HEK293 (cell line): ENCODE measurements around the gene KRTAP6-1.
A peak's percentile ranks its signal among the peaks of the same experiment; 100 is the strongest.

Experiments used
- CTCF ChIA-PET: fragments of 350-600 bp; formaldehyde crosslinking; extraction: SDS; loops from one replicate; lab custom pipeline; 2021; ENCODE audit warnings: antibody characterized with exemption; lab: Yijun Ruan, JAX
- POLR2A ChIA-PET: fragments of 300-600 bp; formaldehyde crosslinking; extraction: SDS; loops from one replicate; lab custom pipeline; 2020; ENCODE audit warnings: antibody characterized with exemption, inconsistent platforms; lab: Yijun Ruan, JAX
- H3K27ac ChIP-seq: fragments of 200-500 bp; sonication (Bioruptor generic); 2 replicates; pipeline ENCODE4 v1.5.1; 2014; ENCODE audit warnings: low read depth, low read length, control low read depth, inconsistent platforms; ENCODE audit errors: extremely low read depth
- H3K36me3 ChIP-seq, 2 experiments: fragments of 200-500 bp in 1 of 2; sonication (Bioruptor generic) in 1 of 2; 1 replicate in 1 of 2; 2 replicates in 1 of 2; pipeline ENCODE4 v1.5.1; 2014 to 2017; ENCODE audit warnings: inconsistent platforms in 2 of 2, low read length in 2 of 2; ENCODE audit not compliant: control insufficient read depth in 2 of 2, insufficient read depth in 1 of 2
- H3K4me1 ChIP-seq: fragments of 200-500 bp; sonication (Bioruptor generic); 2 replicates; pipeline ENCODE4 v1.5.1; 2014; ENCODE audit warnings: mild to moderate bottlenecking, low read length, inconsistent platforms; ENCODE audit not compliant: control insufficient read depth, insufficient read depth
- H3K4me3 ChIP-seq: 2 replicates; pipeline ENCODE4 v1.5.1; 2011; ENCODE audit warnings: low read depth, mild to moderate bottlenecking, control low read depth, low read length, moderate library complexity
- H3K9me3 ChIP-seq: fragments of 200-500 bp; sonication (Bioruptor generic); 2 replicates; pipeline ENCODE4 v1.5.1; 2014; ENCODE audit warnings: low read depth, low read length, inconsistent platforms; ENCODE audit not compliant: control insufficient read depth, insufficient read depth
- ZNF175 ChIP-seq: fragments of 450-650 bp; formaldehyde crosslinking; IDR thresholded peaks from 2 replicates; pipeline ENCODE4 v1.5.1; 2016; ENCODE audit warnings: missing biosample characterization, missing genetic modification characterization
- ZNF211 ChIP-seq: fragments of 450-650 bp; formaldehyde crosslinking; IDR thresholded peaks from 2 replicates; pipeline ENCODE4 v1.5.1; 2016; ENCODE audit warnings: low read depth, missing biosample characterization, missing genetic modification characterization
- ZNF24 ChIP-seq: fragments of 450-650 bp; formaldehyde crosslinking; IDR thresholded peaks from 2 replicates; pipeline ENCODE4 v1.5.1; 2016; ENCODE audit warnings: missing biosample characterization, missing genetic modification characterization
- ZNF274 ChIP-seq, 2 experiments: fragments of 200-500 bp in 1 of 2; fragments of 450-650 bp in 1 of 2; sonication (Bioruptor generic) in 1 of 2; formaldehyde crosslinking in 1 of 2; IDR thresholded peaks; 2 replicates each; pipeline versions ENCODE4 v1.5.1 to v1.6.1; 2014 to 2016; ENCODE audit warnings: borderline replicate concordance in 1 of 2, inconsistent platforms in 1 of 2, low read length in 1 of 2, missing biosample characterization in 1 of 2, missing genetic modification characterization in 1 of 2
- ZNF335 ChIP-seq: fragments of 450-650 bp; formaldehyde crosslinking; conservative IDR thresholded peaks from 2 replicates; pipeline ENCODE4 v1.5.1; 2016; ENCODE audit warnings: missing biosample characterization, missing genetic modification characterization
- ZNF585B ChIP-seq: fragments of 450-650 bp; formaldehyde crosslinking; IDR thresholded peaks from 2 replicates; pipeline ENCODE4 v1.5.1; 2016; ENCODE audit warnings: missing biosample characterization, missing genetic modification characterization
- ZNF600 ChIP-seq: fragments of 450-650 bp; formaldehyde crosslinking; IDR thresholded peaks from 2 replicates; pipeline ENCODE4 v1.5.1; 2016; ENCODE audit warnings: missing biosample characterization, missing genetic modification characterization
- ZNF626 ChIP-seq: fragments of 450-650 bp; sonication (Bioruptor Pico); formaldehyde crosslinking; IDR thresholded peaks from 2 replicates; pipeline ENCODE4 v1.5.1; 2018; ENCODE audit warnings: missing biosample characterization, missing genetic modification characterization, inconsistent platforms
- ZNF645 ChIP-seq: fragments of 450-650 bp; formaldehyde crosslinking; IDR thresholded peaks from 2 replicates; pipeline ENCODE4; 2016; ENCODE audit warnings: missing biosample characterization, missing genetic modification characterization
- ZNF785 ChIP-seq: fragments of 450-650 bp; formaldehyde crosslinking; IDR thresholded peaks from 2 replicates; pipeline ENCODE4 v1.5.1; 2016; ENCODE audit warnings: missing biosample characterization, missing genetic modification characterization
- TF ChIP-seq, protein P1 (sequence below): fragments of 450-650 bp; formaldehyde crosslinking; IDR thresholded peaks from 2 replicates; pipeline ENCODE4 v1.5.1; 2016; ENCODE audit warnings: missing biosample characterization, missing genetic modification characterization
- TF ChIP-seq, protein P2 (sequence below): fragments of 450-650 bp; formaldehyde crosslinking; IDR thresholded peaks from 2 replicates; pipeline ENCODE4 v1.5.1; 2017; ENCODE audit warnings: missing biosample characterization, missing genetic modification characterization
- TF ChIP-seq, protein P3 (sequence below): fragments of 450-650 bp; formaldehyde crosslinking; IDR thresholded peaks from 2 replicates; pipeline ENCODE4 v1.5.1; 2017; ENCODE audit warnings: missing biosample characterization, mild to moderate bottlenecking, missing genetic modification characterization, moderate library complexity

KRTAP6-1 gene

DNA sequence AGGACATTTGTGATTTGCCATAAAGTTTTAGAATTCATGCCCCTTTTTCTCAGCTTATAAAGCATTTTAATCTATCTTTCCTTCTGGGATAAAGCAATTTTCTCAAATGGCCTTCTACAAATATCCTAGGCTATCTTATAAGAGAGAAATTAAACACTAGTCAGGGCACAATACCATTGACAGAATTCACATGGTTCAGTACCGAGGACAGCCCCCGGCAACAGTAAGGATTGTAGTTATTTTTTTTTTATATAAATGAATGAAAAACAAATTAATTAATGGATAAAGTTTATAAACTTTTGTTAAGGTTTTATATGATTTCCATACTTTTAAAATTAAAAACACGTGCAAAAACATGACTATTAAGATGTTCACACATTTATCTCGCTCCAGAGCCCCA lies 14.4 kb upstream of the KRTAP6-1 start:
- TF ChIP-seq ZNF24 (tag by site-specific recombination): no peak
- TF ChIP-seq, protein P1, sequence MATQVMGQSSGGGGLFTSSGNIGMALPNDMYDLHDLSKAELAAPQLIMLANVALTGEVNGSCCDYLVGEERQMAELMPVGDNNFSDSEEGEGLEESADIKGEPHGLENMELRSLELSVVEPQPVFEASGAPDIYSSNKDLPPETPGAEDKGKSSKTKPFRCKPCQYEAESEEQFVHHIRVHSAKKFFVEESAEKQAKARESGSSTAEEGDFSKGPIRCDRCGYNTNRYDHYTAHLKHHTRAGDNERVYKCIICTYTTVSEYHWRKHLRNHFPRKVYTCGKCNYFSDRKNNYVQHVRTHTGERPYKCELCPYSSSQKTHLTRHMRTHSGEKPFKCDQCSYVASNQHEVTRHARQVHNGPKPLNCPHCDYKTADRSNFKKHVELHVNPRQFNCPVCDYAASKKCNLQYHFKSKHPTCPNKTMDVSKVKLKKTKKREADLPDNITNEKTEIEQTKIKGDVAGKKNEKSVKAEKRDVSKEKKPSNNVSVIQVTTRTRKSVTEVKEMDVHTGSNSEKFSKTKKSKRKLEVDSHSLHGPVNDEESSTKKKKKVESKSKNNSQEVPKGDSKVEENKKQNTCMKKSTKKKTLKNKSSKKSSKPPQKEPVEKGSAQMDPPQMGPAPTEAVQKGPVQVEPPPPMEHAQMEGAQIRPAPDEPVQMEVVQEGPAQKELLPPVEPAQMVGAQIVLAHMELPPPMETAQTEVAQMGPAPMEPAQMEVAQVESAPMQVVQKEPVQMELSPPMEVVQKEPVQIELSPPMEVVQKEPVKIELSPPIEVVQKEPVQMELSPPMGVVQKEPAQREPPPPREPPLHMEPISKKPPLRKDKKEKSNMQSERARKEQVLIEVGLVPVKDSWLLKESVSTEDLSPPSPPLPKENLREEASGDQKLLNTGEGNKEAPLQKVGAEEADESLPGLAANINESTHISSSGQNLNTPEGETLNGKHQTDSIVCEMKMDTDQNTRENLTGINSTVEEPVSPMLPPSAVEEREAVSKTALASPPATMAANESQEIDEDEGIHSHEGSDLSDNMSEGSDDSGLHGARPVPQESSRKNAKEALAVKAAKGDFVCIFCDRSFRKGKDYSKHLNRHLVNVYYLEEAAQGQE (tag by site-specific recombination): peak; percentile 51; the same call in 1 of the 2 replicates
- Histone ChIP-seq H3K9me3 (no peaks in the 10 kb centered on the region), H3K36me3 (no peaks in the 10 kb centered on the region), H3K4me1 (no peaks in the 10 kb centered on the region), H3K4me3 (no peak overlapping the region), H3K27ac (no peak overlapping the region)
- ChIA-PET CTCF (interaction anchor here (0.6 kb wide), 2 partner anchors 34 to 263 kb away, joined by 3 read pairs; no protein-coding TSS in a partner anchor), POLR2A (no interaction called here)

DNA sequence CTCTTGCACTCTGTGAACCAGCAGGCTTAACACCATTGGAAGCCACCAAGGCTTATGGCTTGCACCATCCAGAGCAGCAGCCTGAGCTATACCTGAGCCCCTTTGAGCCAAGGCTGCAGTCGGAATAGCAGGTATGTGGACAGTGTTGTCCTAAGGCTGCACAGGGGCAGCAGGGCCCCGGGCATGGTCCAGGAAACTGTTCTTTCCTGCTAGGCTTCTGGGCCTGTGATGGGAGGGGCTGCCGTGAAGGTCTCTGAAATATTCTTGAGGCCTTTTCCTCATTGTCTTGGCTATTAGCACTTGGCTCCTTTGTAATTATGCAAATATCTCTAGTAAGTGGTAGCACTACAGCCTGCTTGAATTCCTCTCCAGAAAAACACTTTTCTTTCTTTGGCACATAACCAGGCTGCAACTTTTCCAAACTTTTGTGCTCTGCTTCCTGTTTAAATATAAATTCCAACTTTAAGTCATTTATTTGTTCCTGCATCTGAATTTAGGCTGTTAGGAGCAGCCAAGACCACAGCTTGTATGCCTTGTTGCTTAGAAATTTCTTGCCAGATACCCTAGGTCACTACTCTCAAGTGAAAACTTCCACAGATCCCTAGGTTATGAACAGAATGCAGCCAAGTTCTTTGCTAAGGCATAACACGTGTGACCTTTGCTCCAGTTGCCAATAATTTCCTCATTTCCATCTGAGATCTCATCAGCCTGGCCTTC lies 11.9 kb upstream of the KRTAP6-1 start:
- no peak for TF ChIP-seq ZNF585B (tag by site-specific recombination)
- no peak for TF ChIP-seq ZNF274 (IDR thresholded peaks at IDR 0.05; ENCODE audit: low read length)
- no peak for TF ChIP-seq ZNF274 (tag by site-specific recombination; IDR thresholded peaks at IDR 0.05; ENCODE audit: borderline replicate concordance)
- no peak for TF ChIP-seq ZNF211 (tag by site-specific recombination)
- no peak for TF ChIP-seq ZNF645 (tag by site-specific recombination)
- TF ChIP-seq, protein P2, sequence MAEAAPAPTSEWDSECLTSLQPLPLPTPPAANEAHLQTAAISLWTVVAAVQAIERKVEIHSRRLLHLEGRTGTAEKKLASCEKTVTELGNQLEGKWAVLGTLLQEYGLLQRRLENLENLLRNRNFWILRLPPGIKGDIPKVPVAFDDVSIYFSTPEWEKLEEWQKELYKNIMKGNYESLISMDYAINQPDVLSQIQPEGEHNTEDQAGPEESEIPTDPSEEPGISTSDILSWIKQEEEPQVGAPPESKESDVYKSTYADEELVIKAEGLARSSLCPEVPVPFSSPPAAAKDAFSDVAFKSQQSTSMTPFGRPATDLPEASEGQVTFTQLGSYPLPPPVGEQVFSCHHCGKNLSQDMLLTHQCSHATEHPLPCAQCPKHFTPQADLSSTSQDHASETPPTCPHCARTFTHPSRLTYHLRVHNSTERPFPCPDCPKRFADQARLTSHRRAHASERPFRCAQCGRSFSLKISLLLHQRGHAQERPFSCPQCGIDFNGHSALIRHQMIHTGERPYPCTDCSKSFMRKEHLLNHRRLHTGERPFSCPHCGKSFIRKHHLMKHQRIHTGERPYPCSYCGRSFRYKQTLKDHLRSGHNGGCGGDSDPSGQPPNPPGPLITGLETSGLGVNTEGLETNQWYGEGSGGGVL (tag by site-specific recombination): no peak
- TF ChIP-seq ZNF785: no peak
- TF ChIP-seq ZNF24 (tag by site-specific recombination): no peak
- TF ChIP-seq ZNF600: no peak
- no peak for TF ChIP-seq ZNF175
- TF ChIP-seq ZNF335 (tag by site-specific recombination): no peak
- TF ChIP-seq, protein P3, sequence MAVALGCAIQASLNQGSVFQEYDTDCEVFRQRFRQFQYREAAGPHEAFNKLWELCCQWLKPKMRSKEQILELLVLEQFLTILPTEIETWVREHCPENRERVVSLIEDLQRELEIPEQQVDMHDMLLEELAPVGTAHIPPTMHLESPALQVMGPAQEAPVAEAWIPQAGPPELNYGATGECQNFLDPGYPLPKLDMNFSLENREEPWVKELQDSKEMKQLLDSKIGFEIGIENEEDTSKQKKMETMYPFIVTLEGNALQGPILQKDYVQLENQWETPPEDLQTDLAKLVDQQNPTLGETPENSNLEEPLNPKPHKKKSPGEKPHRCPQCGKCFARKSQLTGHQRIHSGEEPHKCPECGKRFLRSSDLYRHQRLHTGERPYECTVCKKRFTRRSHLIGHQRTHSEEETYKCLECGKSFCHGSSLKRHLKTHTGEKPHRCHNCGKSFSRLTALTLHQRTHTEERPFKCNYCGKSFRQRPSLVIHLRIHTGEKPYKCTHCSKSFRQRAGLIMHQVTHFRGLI (tag by site-specific recombination): no peak
- no peak for TF ChIP-seq ZNF626 (tag by site-specific recombination)
- TF ChIP-seq, all 188 proteins: peak for 0
- POLR2A ChIA-PET: no interaction called here
- CTCF ChIA-PET: interaction anchor here (0.6 to 0.7 kb wide), 2 partner anchors 11 to 450 kb away, joined by 3 to 4 read pairs; no protein-coding TSS in a partner anchor

More for the DNA sequence above, 11.9 kb upstream of the KRTAP6-1 start:
- H3K36me3 ChIP-seq: no peaks in the 10 kb centered on the region
- H3K4me1 ChIP-seq: no peaks in the 10 kb centered on the region
- no peak overlapping the region for H3K27ac ChIP-seq
- no peak overlapping the region for H3K4me3 ChIP-seq
- no peaks in the 10 kb centered on the region for H3K9me3 ChIP-seq
